ENCODE results near the gene LEKR1.
"Not testable (repeated sequence)": the region's sequence is repeated elsewhere in the genome, so short reads cannot be mapped to it uniquely, and the experiment has no call there.

Gene LEKR1

DNA sequence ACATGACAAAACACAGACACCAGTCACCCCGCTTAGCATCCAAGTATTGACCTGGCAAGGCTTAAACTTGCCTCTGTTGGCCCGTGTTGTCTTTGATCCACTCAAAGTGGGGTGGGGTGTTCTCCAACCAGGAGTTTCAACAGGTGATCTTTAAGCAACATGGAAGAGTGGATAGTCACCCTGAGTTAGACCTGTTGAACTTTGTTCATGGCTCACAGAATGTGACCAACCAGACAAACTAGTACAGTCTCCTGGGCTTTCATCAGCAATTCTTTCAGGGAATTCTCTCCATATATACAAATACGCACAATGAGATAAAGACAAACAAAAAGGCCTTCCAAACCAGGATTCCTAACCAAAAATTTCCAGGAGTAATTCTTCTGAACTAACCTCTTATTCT, 11.9 kb downstream of the LEKR1 start:
- no peak for DNase-seq

DNA sequence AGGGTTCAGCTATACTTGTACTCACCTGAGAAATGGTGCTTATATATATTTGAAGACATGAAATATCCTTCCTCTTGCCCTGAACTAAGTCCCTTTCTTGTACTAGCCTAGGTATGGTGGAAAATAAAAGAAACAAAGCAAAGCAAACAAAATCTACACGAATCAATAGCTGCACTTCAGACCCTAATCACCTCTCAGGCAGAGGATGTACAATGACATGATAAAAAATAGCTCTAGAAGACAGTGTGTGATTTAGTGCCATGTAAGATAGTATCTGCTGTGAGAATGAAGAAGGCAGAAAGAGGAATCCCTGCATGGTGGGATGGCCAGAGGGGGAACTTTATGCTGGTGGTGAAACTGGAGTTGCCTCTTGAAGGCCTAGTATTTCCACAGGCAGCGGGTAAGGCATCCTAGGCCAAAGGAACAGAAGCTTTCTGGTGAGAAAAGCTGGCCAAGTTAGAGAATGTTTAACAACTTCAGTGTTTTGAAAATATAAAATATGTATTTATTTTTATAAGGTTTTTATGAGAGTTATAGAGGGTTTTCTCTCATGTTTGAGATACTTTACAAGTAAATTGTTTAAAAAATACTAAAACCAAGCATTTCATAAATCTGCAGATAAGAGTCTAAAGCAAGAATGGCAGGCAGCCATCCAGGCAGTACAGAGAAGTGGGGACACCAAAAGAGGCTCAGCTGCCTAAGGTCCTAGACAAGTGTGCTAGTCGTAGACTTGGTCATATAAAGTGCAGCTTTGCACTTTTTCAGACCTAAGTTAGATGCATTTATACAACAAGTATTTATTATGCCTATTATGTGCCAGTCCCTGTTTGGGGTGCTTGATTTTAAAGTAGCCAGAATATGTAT, 14.9 kb downstream of the LEKR1 start:
- no peak for DNase-seq

DNA sequence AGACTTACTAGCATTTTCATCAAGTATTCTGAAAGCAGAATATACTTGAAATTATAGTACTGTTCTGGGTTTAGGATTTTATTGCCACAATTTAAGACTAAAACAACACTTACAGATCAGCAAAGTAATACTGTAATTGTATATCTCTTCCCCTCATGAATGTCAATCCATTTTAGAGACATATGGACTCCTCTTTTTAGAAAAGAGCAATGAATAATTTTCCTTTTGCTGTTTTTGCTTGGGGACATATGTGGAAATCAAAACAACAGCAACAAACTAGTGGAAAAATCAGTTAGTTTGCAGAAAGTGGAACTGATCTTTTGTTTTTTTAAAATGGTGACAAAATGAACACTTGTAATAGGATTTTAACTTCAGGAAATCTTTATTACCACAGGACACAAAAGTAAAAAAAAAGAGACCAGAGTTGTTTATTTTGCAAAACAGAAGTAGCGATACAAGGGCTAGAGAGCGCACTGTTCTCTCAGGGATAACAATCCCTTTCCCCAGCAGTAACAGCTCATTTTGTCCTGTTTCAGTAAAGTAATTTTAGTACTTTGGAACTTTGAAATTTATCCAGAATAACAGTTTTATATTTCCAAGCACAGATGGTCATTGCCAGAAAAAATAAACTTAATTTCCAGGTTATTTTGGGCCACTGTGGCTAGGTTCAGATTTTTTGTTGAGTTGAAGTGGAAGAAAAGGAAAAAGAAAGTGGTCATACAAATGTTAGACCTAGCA, 17.1 kb downstream of the LEKR1 start:
- no peak for DNase-seq

DNA sequence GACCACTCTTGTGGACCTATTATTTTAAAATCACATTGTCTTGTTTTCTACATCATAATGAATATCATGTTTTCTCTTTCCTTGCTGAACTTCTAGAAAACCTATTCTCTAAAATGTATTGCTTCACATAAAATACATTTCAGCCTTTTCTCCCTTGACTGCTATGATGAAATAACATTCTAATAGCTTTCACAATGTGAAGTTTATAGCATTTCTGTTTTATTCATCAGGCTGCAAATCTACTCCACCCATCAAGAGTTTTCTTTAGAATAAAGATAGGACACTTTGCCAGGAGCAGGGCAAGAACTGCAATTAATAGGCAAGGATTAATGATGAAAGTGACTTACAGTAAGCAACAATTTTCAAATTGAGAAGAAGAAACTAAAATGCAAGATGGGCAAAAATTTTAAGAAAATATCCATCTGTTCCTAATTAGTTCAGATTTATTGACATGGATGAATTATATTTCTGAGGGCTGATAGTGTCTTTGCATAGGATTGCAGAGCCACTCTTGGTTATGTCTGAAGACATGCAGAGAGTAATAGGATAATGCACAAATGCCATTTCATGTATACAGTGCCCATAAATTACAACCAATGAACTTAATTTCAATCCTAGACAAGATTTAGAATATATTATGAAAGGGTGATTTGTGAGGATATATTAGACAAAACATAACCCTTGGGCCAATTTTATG, 21.7 kb downstream of the LEKR1 start:
- DNase-seq = no peak

DNA sequence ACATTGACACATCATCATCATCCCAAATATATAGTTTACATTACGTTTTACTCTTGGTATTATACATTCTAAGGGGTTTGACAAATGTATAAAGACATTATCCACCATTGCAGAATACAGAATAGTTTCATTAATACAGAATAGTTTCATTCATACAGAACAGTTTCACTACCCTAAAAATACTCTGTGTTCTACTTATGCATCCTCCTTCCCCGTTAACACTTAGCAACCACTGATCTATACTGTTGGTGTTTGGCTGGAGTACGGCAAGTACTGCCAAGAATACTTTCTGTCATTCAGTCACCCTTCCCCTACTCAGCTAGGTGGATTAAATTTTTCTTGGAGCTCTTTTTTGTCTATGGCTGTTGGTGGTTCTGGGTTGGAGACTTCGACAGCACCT, 33.4 kb downstream of the LEKR1 start:
- no peak for DNase-seq

DNA sequence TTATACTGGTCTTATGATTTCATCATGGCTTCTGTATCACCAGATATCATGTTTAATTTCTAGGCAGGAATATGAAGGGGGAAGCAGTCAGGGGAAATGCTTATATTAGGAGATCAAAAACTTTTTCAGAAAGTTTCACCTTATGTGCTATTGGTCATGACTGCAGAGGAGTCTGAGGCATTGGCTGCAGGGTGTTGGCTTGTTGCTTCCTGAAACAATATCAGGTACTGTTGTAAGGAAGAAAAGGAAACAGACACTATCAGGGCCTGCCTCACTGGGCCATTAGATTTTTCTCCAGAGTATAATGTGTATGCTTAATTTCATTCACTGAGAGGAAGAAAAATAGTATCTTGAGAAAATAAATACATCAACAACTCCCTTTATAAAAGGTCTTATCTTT, 34.7 kb downstream of the LEKR1 start:
- DNase-seq = no peak

DNA sequence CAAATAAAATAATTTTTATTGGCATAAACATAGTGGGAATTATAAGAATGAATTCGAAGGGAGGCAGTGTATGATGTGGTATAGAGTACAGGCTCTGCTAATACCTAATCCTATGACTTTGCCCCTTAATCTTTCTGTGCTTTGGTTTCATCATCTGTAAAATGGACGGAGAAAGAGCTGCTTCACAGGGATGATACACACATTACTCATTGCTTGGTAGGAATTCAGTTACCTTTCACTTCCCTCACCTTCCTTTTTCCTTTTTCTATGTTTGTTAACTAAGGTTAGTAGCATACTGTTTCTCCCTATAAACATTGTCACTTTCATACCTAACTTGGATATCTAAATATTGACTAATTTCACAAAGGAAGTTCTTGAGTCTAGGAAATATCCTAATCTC, 36.2 kb downstream of the LEKR1 start:
- DNase-seq = no peak

DNA sequence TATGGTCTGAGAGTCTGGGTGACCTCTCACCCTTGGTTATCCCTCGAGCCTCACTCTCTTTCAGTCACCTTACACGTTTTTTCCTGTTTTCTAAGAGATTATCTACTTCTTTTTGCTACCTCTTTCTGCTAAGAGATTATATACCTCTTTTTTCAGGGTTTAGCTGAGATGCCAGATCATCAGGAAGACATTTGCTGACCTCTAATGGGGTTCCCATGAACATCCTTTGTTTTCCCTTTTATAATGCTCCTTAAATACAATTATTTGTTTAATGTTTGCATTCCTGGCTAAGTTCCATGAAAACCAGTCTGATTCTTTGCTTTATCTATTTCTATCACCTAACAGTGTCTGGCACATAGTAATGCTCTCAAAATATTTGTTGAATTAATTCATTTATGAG, 39.6 kb downstream of the LEKR1 start:
- no peak for DNase-seq

DNA sequence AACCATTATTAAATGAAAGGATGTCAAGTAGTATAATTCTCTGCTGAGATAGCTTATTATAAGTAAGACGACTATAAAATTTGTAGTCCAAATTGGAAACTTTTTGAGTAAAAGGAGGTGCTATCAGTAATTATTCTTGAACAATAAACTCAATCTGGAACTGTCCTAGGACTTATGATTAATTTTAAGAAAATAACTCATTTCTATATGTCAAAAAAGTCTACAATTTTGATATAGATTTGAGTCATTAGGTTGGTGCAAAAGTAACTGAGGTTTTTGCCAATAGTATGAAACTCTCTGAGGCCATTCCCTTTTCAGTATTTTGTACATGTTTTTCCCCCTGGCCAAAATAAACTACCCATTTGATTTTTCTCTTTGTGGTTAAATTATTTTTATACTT, 41.0 kb downstream of the LEKR1 start:
- no peak for DNase-seq

DNA sequence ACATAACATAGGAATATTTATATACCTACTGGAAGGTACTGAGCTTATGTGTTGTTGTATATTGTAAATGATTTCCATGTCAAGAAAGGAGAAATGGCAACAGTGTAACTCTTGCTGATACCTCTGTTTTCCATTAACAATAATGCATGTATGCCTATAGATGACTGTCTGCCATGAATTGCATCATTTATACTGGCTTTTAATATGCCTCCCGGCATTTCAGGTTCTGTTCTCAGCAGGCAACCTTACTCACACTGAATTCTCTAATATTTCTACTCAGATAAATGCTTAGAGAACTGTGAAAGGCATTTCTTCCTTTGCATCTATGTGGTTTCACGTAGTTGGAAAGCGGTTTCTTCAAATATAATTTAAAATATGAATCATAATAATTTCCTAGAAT, 41.8 kb downstream of the LEKR1 start:
- DNase-seq = no peak

DNA sequence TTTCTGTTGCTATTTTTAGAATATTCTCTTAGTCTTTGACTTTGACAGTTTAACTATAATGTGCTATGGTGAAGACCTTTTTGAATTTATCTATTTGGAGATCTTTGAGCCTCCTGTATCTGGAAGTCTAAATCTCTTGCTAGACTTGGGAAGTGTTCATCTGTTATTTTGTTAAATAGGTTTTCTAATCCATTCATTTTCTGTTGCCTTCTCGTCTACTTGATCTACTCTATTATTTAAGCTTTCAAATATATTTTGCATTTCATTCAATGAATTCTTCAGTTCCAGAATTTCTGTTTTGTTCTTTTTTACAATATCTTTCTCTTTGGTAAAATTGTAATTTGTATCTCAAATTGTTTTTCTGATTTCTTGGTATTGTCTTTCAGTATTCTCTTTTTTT, 47.8 kb downstream of the LEKR1 start:
- no peak for DNase-seq

DNA sequence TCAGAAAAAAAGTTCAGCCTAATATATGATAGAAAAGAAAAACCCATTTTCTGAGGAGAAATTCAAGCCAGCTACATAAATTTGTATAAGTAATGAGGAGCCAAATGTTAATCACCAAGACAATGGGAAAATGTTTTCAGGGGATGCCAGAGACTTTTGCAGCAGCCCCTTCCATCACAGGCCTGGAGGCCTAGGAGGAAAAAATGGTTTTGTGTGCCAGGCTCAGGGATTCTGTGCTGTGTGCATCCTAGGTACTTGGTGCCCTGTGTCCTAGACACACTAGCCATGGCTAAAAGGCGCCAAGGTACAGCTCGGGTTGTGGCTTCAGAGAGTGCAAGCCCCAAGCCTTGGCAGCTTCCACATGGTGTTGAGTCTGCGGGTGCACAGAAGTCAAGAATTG, 53.3 kb downstream of the LEKR1 start:
- not testable (repeated sequence) for DNase-seq

DNA sequence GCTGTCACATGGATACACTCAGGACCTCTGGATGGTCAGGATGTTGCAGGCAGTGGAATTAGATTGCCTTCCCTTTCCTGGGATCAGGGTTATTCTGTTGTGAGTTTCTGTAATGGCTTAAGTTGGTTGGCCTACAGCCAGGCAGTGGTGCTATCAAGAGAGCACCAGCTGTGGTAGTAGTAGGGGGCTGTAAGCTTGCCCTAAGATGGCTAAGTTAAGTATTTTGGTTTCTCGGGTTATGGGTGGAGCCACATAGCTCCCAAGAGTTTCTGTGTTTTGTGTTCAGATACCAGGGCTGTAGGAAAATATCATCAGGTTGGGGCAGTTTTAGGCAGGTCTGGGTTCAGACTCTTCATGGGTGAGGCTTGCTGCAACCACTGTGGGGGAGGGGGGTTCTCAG, 59.6 kb downstream of the LEKR1 start:
- peak; percentile 58 for DNase-seq

DNA sequence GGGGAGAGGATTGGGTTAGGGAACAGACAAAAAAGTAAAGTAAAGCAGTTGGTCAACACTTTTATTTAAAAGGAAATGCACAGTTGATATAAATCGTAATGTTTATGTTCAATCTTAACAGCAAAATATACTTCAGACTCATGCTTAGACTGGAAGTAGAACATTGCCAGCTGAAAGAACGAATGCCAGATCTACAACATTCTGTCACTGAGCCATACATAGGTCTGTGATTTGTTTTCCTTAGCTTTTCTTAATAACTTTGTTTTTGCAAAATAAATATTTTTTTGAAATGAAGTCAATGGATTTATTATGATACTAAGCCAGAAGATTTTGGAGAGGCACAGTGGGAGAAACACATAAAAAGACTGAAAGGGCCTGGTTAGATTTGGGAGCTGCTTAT, 62.0 kb downstream of the LEKR1 start:
- no peak for DNase-seq

DNA sequence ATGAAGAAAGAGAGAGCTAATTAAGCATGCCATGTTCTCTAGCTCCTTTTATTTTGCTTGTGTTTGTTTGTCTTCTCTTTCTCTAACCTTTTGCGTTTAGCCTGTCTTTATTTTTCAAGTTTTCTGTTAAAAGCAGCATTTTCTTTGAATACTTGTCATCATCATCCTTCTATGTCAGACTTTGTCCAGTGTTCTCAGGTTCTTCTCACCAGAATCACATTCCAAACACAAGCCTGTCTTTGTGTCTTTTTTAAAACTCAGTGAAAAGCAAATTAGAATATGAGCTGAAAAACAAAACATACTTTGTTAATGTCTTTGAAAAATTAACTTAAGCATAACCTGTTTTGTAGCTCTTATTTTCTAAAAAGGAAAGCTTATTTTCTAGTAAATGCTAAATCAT, 62.4 kb downstream of the LEKR1 start:
- no peak for DNase-seq

DNA sequence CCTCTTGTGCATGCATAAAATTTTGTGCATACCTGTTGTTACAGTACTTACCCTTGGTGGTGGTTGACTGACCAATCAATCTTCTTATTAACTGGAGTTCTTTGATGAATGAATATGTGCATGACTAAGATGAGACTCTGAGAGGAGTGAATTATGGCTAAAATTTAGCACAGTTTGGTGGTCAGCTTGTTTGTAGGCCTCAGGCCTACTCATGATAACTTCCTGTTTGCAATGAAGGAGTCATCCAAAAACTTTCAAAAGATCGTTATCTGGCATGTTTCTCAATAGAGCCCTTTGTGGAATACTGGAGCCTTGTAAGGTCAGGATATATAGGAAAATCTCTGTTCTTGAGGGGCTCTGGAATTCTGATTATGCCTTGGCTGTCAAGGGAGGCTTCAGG, 66.5 kb downstream of the LEKR1 start:
- DNase-seq = no peak

DNA sequence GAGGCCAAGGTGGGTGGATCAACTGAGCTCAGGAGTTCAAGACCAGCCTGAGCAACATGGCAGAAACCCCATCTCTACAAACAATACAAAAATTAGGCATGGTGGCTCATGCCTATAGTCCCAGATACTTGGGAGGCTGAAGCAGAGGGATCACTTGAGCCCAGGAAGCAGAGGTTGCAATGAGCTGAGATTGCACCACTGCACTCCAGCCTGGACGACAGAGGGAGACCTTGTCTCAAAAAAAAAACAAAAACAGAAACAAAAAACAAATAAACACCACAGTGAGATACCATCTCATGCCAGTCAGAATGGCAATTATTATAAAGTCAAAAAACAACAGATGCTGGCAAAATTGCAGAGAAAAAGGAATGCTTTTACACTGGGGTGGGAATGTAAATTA, 69.2 kb downstream of the LEKR1 start:
- not testable (repeated sequence) for DNase-seq

DNA sequence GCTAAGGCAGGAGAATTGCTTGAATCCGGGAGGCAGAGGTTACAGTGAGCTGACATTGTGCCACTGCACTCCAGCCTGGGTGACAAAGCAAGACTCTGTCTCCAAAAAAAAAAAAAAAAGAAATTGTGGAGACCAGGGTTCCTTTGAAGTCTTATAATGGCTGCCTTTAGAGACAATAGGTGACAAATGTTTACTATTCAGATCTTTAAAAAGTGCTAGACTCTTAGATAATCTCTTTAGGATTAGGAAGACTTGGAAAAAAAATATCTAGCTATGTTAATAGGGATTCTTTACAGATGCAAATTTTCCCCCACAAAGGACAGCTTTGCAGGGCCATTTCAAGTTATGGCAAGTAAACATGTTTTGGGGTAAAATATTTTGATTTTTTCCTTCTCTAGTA, 71.7 kb downstream of the LEKR1 start:
- DNase-seq = not testable (repeated sequence)

DNA sequence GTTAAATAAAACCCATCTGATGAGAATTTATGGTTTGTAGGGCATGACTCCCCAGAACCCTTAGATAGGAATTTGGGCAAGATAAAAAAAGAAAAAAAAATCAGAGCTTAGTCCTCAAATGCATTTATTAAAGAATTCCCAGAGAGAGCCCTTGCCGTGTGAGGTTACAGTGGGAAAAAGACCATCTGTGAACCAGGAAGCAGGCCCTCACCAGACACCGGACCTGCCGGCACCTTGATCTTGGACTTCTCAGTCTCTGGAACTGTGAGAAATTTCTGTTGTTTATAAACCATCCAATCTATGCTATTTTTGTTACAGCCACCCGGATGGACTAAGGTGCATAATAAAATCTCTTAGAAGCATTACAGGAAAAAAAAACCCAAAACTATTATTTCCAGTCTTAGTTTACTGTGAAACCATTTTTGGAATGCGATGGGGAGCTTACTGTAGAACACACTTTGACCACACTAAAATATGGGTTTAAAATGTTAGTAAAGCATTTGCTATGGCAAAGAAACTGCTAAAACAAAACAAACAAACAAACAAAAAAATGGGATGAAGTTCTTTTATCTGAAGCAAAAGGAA, 72.2 kb downstream of the LEKR1 start:
- no peak for DNase-seq

DNA sequence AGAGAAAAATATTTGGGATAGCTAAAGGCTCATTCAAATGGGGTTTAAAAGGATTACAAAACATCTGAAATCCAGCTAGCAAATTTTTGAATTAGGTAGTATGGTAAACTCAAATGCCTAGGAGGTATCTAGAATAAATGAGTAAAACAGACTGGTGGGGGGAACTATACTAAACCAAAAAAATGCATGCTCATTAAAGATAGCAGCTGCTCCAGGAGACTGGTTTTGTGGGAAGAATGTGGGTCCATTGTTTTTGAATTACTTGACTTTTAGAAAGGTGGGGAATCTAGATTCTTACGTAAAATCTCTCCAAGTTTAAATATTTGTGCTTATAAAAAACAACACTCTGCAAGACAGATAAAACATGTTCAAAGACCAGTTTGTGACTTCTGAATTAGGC, 73.8 kb downstream of the LEKR1 start:
- DNase-seq = no peak

DNA sequence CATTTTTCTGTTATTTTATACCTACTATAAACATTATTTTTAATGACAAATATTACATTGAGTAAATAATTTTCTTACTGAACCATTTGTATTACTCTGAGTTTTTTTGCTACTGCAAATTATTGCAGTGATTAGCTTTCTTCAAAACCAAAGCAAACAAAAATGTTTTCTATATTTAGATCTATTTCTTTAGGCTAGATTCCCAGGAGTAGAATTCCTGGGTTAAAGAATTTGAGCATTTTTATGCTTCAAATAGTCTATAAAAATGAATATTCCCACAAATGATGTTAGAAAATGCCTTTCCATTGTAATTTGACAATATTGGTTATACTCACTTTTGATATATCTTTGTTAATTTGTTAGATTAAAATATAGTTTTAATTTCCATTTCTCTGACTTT, 76.8 kb downstream of the LEKR1 start:
- no peak for DNase-seq

DNA sequence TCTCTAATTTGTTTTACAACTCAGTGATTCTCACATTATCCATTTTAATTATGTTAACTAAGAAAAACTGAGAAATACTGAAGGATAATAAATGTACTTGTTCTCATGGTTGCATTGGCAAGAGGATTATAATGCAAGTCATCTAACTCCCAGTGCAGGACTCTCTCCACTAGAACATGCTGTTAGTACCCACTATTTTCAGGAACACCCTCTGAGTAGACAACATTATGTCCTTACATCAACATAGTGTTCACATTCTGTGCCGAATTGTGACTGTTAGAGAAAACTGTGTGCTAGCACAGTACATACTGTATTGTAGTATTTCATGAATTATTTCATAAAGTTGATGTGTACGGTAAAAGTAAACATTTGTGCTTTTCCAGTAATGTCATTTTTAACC, 80.1 kb downstream of the LEKR1 start:
- DNase-seq = no peak

DNA sequence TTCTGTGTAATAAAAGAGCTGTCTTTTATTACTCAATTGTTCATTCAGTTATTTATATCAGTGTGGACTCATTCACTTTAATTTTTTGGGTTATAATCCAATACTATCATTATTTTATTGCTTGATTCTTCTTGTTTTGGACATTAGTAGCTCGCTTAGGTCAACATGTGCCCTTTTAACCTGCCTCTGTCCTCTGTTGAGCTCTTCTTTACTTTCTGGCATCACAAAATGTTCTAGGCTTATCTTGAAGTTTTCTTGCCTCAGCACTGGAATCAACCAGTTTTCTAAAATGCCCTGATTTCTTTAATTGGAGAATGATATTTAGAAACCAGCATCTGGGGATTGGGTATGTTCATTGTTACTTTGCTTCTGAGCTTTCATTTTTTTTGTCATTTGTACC, 82.2 kb downstream of the LEKR1 start:
- no peak for DNase-seq

DNA sequence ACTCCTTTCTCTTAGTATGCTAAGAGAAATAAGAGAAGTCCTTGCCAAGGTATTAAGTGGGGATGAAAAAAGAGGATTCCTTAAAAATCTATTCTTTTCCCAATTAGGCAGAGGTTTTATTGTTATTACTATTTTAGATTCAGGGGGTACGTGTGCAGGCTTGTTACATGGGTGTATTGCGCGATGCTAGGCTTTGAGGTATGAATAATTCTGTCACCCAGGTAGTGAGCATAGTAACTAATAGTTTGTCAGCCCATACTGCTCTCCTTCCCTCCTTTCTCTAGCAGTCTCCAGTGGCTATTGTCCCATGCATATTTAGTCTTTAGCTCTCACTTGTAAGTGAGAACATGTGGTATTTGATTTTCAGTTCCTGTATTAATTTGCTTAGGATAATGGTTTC, 83.9 kb downstream of the LEKR1 start:
- DNase-seq = no peak
